HepG2 (cell line): ENCODE results near the gene TMEM31.

Experiments
- HNRNPL ChIP-seq: fragments of 200-400 bp; formaldehyde crosslinking; IDR thresholded peaks from 2 replicates; pipeline ENCODE4 v1.6.1; 2017; ENCODE audit warnings: mild to moderate bottlenecking, low read depth, low read length
- ZFP1 ChIP-seq: IDR thresholded peaks from 2 replicates; pipeline ENCODE4 v1.6.1; 2016
- ZNF205 ChIP-seq: IDR thresholded peaks from 2 replicates; pipeline ENCODE4 v1.6.1; 2018; ENCODE audit warnings: missing biosample characterization, missing genetic modification reagents
- ZNF24 ChIP-seq: fragments of 450-650 bp; IDR thresholded peaks from 2 replicates; pipeline ENCODE4 v1.6.1; 2017; ENCODE audit warnings: antibody characterized with exemption, mild to moderate bottlenecking

DNA sequence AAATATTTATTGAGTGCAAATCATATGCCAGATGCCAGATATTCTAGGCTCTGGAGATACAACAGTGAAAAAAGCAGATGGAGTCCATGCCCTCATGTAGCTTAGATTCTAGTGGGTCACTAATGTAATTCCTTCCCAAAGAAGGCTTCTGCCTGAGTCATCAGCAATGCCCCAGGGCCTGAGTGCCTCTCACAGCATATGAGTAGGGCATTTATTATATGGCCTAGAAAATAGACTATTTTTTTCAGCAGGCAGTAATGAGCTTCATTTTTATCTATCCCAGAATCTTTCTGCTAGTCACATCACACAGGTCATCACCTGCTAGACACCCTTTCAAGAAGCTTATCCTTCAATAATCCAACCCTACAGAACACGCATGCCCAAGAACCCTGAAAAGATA, 22.3 kb downstream of the TMEM31 start:
- TF ChIP-seq ZNF24 (no peak), ZNF205 (CRISPR knock-in tag) (no peak), HNRNPL (no peak), ZFP1 (CRISPR knock-in tag) (no peak)
